Activated T-cell treated with anti-CD3 and anti-CD28 coated beads, Interleukin-2, amount 50 U/mL, for 72 hours (primary cell): ENCODE data around the gene HEY2. TPM values are rescaled to one million over a fixed set of nuclear protein-coding genes. Genes with fewer than 3 reads are reported as not detected.

Source experiments
- ATAC-seq, 2 donors: fragments of 150-1000 bp; cut with Tn5 transposase; replicated peaks in 1 of 2; 2 replicates each; pipeline ENCODE4 v1.10.0; 2021; ENCODE audit warnings: moderate library complexity in 2 of 2, mild to moderate bottlenecking in 1 of 2
- DNase-seq, 2 donors: peaks; one replicate each; pipeline ENCODE4 v3.0.0; 2021 to 2022; ENCODE audit warnings: mixed read lengths in 1 of 2
- H3K27ac Mint-ChIP-seq: one replicate; pipeline ENCODE4 v1.8.0; 2022; ENCODE audit warnings: mild to moderate bottlenecking, moderate library complexity, mixed read lengths
- H3K27me3 Mint-ChIP-seq: one replicate; pipeline ENCODE4 v1.8.0; 2022; ENCODE audit warnings: low read depth, mixed read lengths
- H3K36me3 Mint-ChIP-seq, 2 donors: one replicate each; pipeline ENCODE4 v1.8.0; 2022; ENCODE audit warnings: mixed read lengths in 2 of 2, mild to moderate bottlenecking in 1 of 2; ENCODE audit not compliant: insufficient read depth in 2 of 2
- H3K4me1 Mint-ChIP-seq: one replicate; pipeline ENCODE4 v1.8.0; 2022; ENCODE audit warnings: low read depth, mixed read lengths
- H3K4me3 Mint-ChIP-seq, 2 donors: one replicate each; pipeline ENCODE4 v1.8.0; 2022; ENCODE audit warnings: mild to moderate bottlenecking in 2 of 2, mixed read lengths in 2 of 2, moderate library complexity in 2 of 2
- H3K9me3 Mint-ChIP-seq, 2 donors: one replicate each; pipeline ENCODE4 v1.8.0; 2022; ENCODE audit warnings: mixed read lengths in 2 of 2
- total RNA-seq, 2 donors: library from RNA; stranded (reverse); gene quantifications; one replicate each; pipeline ENCODE4 v1.2.3, GENCODE V29; 2022

The HEY2 gene
- total RNA-seq, 2 donors from 2014 or later: 0.12 TPM; not detected in 1

DNA sequence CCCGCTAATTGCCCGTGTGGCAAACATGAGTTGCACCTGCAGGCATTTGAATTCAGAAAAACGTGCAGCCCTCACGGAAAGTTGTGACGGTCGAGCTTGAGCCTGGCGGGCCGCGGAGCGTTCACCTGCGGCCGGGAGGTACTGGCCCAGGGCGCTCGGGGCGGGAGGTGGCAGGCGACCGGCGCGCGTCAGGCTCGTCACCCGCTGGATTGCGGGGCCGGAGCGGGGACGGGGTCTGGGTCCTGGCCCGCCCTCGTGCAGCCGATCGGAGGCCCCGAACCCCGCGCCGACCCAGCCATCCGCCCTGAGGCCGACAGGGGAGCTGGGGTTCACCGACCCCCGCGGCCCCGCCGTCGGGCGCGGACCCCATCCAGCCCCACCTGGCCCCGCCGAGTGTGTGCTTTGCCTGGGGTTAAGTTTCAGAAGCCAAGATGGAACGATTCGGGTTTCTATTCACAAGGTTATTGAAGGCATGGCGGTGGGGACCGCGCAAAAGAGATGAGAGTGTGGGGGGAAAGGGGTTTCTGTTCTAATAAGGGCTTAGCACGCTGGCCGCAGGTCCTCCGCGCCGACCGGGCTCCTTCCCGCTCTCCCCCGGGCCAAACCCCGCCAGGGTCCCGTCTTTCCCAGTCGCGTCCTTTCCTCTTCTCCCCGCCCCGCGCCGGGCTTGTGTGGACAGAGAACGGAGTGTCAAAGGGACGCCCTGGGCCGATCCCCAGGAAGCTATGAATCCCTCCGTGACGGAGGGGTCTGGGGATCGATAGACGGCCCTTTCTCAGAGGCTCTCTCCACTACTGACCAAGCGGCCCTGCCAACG, 1.6 kb upstream of the HEY2 start:
- Mint-ChIP-seq H3K27me3 (peaks cover 56% of the 10 kb centered on the region), H3K4me3 (peak overlapping the region; percentile 87 to 93), H3K4me1 (peaks cover 54% of the 10 kb centered on the region), H3K27ac (no peak overlapping the region), H3K36me3 (peaks cover 0 to 1% of the 10 kb centered on the region in 2 donors), H3K9me3 (no peaks in the 10 kb centered on the region)
- ATAC-seq (peak; percentile 16 to 30), DNase-seq (peak; percentile 36 to 37)

DNA sequence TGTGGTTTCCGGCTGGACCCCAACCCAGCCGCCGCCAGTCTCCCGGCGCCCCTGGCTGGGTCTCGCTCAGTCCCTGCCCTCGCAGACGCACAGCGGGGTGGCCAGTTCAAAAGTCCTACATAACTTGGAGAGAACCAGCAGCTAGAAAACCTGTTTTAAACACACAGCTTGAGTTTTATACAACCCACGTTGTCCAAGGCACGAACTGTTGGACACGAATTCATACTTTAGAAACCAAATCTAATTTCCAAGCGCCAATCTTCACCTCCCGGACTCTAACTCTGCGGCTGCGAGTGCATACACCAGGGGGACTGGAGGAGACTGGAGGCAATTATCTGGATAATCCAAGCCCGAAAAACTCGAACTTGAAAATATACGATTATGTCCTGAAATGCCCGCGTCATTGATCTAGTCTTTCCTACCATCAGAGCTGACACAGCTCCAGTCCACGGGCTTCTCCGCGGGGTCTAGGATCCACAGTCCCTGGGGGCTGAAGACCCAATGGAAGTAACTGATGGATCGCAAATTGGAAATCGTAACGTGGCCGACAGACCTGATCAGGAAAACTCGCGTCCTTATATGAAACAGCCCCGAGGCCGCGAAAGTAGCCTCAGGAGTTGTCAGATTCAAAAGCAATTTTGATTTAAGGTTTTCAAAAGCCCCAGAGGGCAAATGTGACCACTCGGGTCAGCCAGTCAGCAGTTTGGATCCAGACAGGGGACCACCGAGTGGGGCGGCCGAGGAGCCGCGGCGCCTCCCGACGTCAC, 843 bp upstream of the HEY2 start:
- no peaks in the 10 kb centered on the region for H3K9me3 Mint-ChIP-seq
- peak overlapping the region; percentile 87 to 93 for H3K4me3 Mint-ChIP-seq
- H3K27me3 Mint-ChIP-seq: peaks cover 62% of the 10 kb centered on the region
- no peak overlapping the region for H3K27ac Mint-ChIP-seq
- DNase-seq: peak in 1 of 2 donors; percentile 16
- peaks cover 54% of the 10 kb centered on the region for H3K4me1 Mint-ChIP-seq
- H3K36me3 Mint-ChIP-seq: peaks cover 0 to 1% of the 10 kb centered on the region in 2 donors
- peak in 1 of 2 donors; percentile 10 for ATAC-seq

DNA sequence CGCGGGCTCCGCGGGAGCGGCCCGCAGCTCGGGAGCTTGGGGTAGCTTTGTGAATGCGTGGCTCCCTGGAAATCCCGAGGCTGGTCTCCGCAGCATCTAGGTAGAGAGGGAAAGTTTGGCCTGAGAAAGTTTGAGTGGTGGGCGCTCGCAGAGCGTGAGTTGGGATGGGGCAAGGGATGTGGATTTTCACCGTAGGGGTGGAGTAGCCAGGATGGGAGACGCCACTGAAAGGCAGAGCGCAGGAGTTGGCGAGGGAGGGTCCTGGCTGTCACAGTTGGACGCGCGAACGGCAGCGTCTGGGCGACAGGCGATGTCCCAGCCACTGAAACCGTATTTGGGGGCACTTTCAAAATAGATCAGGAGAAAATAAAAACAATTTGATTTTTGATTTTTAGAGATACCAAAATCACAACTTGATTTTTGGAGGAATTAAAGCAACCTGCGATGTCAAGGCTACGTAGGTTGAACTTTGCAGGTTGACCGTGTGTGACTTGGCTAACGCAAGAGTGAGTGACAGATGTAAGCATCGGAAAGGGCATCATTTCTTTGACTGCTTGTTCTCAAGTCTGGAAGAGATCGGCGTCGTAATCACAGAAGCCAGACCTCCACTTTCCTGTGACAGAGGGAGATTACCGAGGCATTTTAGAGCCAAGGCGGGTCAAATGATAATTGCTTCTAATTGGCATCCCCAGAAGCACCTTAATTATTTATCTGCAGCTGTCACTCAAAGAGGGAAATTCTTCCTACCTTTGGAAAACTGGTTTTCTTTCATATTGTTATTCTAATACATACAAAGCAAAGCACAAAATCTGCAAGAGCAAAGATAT, 646 bp downstream of the HEY2 start:
- peak overlapping the region; percentile 87 to 88 for H3K4me3 Mint-ChIP-seq
- H3K27ac Mint-ChIP-seq: peak overlapping the region; percentile 30
- DNase-seq: peak in 1 of 2 donors; percentile 21
- peaks cover 48% of the 10 kb centered on the region for H3K4me1 Mint-ChIP-seq
- peaks cover 68% of the 10 kb centered on the region for H3K27me3 Mint-ChIP-seq
- peaks cover 0 to 1% of the 10 kb centered on the region in 2 donors for H3K36me3 Mint-ChIP-seq
- no peaks in the 10 kb centered on the region for H3K9me3 Mint-ChIP-seq
- peak in 1 of 2 donors; percentile 6 for ATAC-seq

DNA sequence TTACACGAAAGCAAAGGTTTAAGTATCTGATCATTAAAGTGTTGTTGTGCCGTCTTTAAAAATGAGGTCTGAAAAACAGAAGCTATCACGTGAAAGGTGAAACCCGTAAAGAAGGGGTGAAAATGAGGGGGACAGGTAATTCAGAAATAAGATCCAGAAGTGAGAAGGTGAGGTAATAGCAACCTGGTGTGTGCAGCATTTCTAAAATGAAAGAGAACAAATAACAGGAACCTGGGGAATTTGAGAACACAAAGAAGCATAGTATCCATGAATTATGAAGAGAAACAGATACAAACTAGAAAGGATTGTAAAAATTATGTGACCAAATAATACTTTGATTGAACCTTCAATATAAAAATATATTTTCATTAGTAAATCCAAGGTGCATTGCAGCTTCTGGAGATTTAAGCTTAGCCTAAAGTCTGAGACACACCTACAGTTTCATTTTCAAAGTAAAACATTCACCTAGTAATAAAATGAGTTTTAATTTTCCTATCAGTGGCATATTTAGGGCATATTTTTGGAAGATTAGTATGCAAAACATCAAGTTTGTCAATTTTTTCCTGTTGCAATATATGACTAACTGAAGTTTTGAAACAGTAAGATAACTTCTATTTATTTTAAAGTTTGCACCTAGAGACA, 1.4 kb downstream of the HEY2 start:
- Mint-ChIP-seq H3K9me3 (no peaks in the 10 kb centered on the region), H3K27me3 (peaks cover 67% of the 10 kb centered on the region), H3K4me1 (peaks cover 47% of the 10 kb centered on the region), H3K27ac (no peak overlapping the region), H3K36me3 (peaks cover 0 to 1% of the 10 kb centered on the region in 2 donors), H3K4me3 (peak overlapping the region; percentile 87 to 88)
- no peak for DNase-seq
- ATAC-seq: no peak

DNA sequence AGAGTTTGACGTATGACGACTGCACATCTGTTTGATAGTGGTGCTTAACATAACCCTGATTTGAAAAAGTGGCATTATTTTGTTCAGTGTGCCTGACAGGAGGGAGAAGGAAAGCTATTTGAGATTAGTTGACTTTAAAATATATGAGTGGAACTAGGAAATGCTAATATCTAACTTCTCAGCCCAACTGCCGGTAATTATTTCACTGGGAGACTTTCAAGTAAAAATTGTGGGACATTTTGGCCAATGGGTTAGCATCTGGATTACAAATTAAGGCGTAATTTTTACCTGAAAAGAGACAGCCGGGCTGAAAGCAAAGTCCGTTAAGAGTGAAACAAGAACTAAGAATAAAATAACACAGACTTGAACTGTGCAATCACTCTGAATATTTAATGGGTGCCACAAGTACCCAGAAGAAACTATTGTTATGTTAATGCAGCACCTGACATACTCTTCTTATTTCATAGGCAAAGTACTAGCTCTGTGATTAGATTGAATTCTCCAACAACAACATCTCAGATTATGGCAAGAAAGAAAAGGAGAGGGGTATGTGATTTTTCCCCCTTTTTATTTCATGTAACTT, 2.0 kb downstream of the HEY2 start:
- H3K27me3 Mint-ChIP-seq: peaks cover 61% of the 10 kb centered on the region
- no peak overlapping the region for H3K27ac Mint-ChIP-seq
- peaks cover 42% of the 10 kb centered on the region for H3K4me1 Mint-ChIP-seq
- ATAC-seq (no peak), DNase-seq (no peak)
- H3K36me3 Mint-ChIP-seq: peaks cover 0 to 1% of the 10 kb centered on the region in 2 donors
- no peaks in the 10 kb centered on the region for H3K9me3 Mint-ChIP-seq
- peak overlapping the region in 1 of 2 donors; percentile 50 for H3K4me3 Mint-ChIP-seq

DNA sequence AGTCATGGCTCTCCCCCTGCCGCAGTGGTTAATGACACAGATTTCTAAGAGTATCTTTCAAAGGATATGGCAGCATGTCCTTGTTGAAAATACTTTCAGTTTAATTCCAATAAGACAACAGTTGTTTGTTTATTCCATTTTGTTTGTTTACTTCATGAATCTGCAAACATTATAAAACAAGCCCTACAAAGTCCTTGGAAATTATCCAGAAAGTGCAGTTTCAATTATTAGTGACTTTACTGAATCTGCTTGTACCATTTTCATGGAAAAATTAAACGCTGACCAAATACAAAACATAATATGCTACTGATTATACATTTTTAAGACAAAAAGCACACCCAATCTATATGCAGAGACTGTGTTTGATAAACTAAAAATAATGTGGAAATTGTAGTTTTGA, 3.3 kb downstream of the HEY2 start:
- no peak overlapping the region for H3K27ac Mint-ChIP-seq
- no peaks in the 10 kb centered on the region for H3K9me3 Mint-ChIP-seq
- peaks cover 29% of the 10 kb centered on the region for H3K4me1 Mint-ChIP-seq
- ATAC-seq (no peak), DNase-seq (no peak)
- peaks cover 49% of the 10 kb centered on the region for H3K27me3 Mint-ChIP-seq
- H3K4me3 Mint-ChIP-seq: no peak overlapping the region
- H3K36me3 Mint-ChIP-seq: peaks cover 0 to 1% of the 10 kb centered on the region in 2 donors

DNA sequence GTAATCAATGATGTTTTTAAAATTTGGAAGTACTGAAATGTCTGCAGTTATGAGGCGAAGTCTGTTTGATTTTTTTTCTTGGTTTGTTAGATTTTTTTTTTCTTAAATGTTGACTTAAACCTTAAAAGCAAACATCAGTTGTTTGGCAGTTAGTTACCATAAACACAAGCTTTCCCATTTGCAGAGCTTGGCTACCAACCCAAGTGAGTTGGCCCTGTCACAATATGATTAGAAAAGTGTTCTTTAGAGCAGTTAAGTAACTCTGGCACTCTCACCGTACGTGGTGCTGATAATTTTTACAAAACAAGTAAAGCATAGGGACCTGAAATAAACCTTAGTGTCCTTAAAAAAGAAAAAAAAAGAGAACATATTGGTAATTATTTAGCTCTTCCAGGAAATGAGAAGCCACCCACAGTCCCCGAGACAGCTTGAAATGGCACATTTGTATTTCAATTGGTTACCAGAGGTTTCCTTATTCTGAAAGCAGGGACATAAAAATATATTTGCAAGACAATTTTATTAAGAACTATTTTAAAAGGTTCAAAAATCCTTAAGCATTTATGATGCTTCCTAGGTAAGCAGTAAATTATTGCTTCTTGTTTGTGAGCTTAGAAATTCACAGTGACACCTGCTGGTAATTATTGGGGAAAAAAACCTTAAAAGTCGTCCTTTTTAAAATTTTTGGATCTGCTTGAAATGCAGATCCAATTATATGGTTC, 3.9 kb downstream of the HEY2 start:
- Mint-ChIP-seq H3K4me1 (peaks cover 27% of the 10 kb centered on the region), H3K9me3 (no peaks in the 10 kb centered on the region), H3K27me3 (peaks cover 49% of the 10 kb centered on the region), H3K36me3 (peaks cover 0 to 1% of the 10 kb centered on the region in 2 donors), H3K27ac (no peak overlapping the region), H3K4me3 (no peak overlapping the region)
- DNase-seq (no peak), ATAC-seq (no peak)

DNA sequence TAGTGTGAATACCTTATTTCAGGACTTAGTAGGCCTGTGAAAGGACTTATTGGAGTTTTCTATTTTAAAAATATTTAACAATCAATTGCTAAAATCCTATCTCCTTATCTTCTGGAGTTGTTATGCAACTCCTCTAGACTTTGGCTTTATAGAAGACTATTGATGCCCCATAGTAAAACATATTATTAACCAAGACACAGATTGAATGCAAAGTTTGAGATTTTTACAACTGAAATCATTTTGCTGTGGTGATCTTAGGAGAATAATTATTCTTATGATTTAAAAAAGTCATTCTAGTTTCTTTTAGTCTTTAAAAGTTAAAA, 4.5 kb downstream of the HEY2 start:
- Mint-ChIP-seq H3K36me3 (peaks cover 0 to 1% of the 10 kb centered on the region in 2 donors), H3K27ac (no peak overlapping the region), H3K4me1 (peaks cover 22% of the 10 kb centered on the region), H3K9me3 (no peaks in the 10 kb centered on the region), H3K4me3 (no peak overlapping the region), H3K27me3 (peaks cover 49% of the 10 kb centered on the region)
- ATAC-seq: no peak
- no peak for DNase-seq

DNA sequence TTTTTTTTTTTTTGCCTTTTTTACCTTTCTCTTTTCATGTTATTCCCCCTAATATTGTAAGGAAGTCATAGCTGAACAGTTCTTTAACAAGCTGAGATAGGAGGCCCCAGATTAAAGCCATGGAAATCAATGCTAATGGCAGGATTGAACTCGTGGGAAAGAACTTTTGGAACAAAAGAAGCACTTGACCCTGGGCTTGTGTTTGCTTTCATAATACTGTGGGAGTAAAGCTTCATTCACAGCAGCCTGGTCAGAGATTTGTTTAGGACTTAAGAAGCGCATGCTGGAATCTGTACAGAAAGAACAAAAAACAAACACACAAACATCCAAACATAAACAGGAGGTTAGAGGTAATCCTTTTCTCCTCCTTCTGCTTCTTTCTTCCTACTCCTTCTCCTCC, 5.1 kb downstream of the HEY2 start:
- ATAC-seq (no peak), DNase-seq (no peak)
- H3K27ac Mint-ChIP-seq: no peak overlapping the region
- H3K4me3 Mint-ChIP-seq: no peak overlapping the region
- peaks cover 21% of the 10 kb centered on the region for H3K4me1 Mint-ChIP-seq
- H3K27me3 Mint-ChIP-seq: peaks cover 56% of the 10 kb centered on the region
- peaks cover 0 to 1% of the 10 kb centered on the region in 2 donors for H3K36me3 Mint-ChIP-seq
- no peaks in the 10 kb centered on the region for H3K9me3 Mint-ChIP-seq

DNA sequence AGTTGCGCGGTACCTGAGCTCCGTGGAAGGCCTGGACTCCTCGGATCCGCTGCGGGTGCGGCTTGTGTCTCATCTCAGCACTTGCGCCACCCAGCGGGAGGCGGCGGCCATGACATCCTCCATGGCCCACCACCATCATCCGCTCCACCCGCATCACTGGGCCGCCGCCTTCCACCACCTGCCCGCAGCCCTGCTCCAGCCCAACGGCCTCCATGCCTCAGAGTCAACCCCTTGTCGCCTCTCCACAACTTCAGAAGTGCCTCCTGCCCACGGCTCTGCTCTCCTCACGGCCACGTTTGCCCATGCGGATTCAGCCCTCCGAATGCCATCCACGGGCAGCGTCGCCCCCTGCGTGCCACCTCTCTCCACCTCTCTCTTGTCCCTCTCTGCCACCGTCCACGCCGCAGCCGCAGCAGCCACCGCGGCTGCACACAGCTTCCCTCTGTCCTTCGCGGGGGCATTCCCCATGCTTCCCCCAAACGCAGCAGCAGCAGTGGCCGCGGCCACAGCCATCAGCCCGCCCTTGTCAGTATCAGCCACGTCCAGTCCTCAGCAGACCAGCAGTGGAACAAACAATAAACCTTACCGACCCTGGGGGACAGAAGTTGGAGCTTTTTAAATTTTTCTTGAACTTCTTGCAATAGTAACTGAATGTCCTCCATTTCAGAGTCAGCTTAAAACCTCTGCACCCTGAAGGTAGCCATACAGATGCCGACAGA, 9.9 kb downstream of the HEY2 start:
- H3K4me1 Mint-ChIP-seq: peaks cover 4% of the 10 kb centered on the region
- no peak overlapping the region for H3K4me3 Mint-ChIP-seq
- no peak for ATAC-seq
- peak in 1 of 2 donors; percentile 10 for DNase-seq
- H3K36me3 Mint-ChIP-seq: no peaks in the 10 kb centered on the region
- H3K9me3 Mint-ChIP-seq: no peaks in the 10 kb centered on the region
- no peak overlapping the region for H3K27ac Mint-ChIP-seq
- H3K27me3 Mint-ChIP-seq: peaks cover 34% of the 10 kb centered on the region

DNA sequence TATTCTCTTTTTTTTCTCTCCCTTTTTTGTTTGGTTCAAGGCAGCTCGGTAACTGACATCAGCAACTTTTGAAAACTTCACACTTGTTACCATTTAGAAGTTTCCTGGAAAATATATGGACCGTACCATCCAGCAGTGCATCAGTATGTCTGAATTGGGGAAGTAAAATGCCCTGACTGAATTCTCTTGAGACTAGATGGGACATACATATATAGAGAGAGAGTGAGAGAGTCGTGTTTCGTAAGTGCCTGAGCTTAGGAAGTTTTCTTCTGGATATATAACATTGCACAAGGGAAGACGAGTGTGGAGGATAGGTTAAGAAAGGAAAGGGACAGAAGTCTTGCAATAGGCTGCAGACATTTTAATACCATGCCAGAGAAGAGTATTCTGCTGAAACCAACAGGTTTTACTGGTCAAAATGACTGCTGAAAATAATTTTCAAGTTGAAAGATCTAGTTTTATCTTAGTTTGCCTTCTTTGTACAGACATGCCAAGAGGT, 10.6 kb downstream of the HEY2 start:
- Mint-ChIP-seq H3K36me3 (no peaks in the 10 kb centered on the region), H3K27me3 (peaks cover 33% of the 10 kb centered on the region), H3K4me3 (no peak overlapping the region), H3K9me3 (no peaks in the 10 kb centered on the region), H3K4me1 (peaks cover 5% of the 10 kb centered on the region), H3K27ac (no peak overlapping the region)
- DNase-seq (no peak), ATAC-seq (no peak)
